ENCODE measurements around the gene SCAMP1. TPM values are rescaled to one million over a fixed set of nuclear protein-coding genes. Genes with fewer than 3 reads are reported as not detected.

Gene SCAMP1
- total and polyA plus RNA-seq, 2 of the 8 experiments (the other 6 are each of a cell fraction or from before 2014, with no cell fraction given): 18.6 to 55.9 TPM

GRCh38 chr5:78334811-78335210 is 25.6 kb upstream of the SCAMP1 start:
- H4K20me1 ChIP-seq (replicated peaks in 1 of 2; ENCODE audit: control insufficient read depth in 1 of 2, insufficient read depth in 2 of 2, low read length in 2 of 2): no peaks in the 10 kb centered on the region
- H2BK12ac ChIP-seq (ENCODE audit: low read depth, low read length): no peak overlapping the region
- no peaks in the 10 kb centered on the region for H3K79me2 ChIP-seq (ENCODE audit: control insufficient read depth in 1 of 2, insufficient read depth in 2 of 2, low read length in 2 of 2)
- no peak overlapping the region for H2AFZ ChIP-seq (ENCODE audit: low read length)
- no peak for TF ChIP-seq RXRA (IDR thresholded peaks at IDR 0.05; ENCODE audit: insufficient read depth, low read depth, low read length)
- TF ChIP-seq GABPA (IDR thresholded peaks at IDR 0.05; ENCODE audit: borderline replicate concordance, insufficient read depth, low read length): no peak
- TF ChIP-seq CREB1 (IDR thresholded peaks at IDR 0.05): no peak
- no peak for TF ChIP-seq HDAC2 (IDR thresholded peaks at IDR 0.05; ENCODE audit: borderline replicate concordance in 1 of 2, low read depth in 2 of 2, low read length in 2 of 2)
- no peak for TF ChIP-seq FOSL1 (IDR thresholded peaks at IDR 0.05; ENCODE audit: insufficient read depth, low read depth, low read length)
- no peak for TF ChIP-seq HDAC6 (IDR thresholded peaks at IDR 0.05; ENCODE audit: low read depth, low read length)
- TF ChIP-seq, protein P1, sequence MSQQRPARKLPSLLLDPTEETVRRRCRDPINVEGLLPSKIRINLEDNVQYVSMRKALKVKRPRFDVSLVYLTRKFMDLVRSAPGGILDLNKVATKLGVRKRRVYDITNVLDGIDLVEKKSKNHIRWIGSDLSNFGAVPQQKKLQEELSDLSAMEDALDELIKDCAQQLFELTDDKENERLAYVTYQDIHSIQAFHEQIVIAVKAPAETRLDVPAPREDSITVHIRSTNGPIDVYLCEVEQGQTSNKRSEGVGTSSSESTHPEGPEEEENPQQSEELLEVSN (IDR thresholded peaks at IDR 0.05): no peak
- no peak for TF ChIP-seq ASH2L (IDR thresholded peaks at IDR 0.05; ENCODE audit: low read length)
- TF ChIP-seq RBBP5 (IDR thresholded peaks at IDR 0.05; ENCODE audit: borderline replicate concordance, low read depth, low read length): no peak
- TF ChIP-seq BRCA1 (IDR thresholded peaks at IDR 0.05; ENCODE audit: low read depth, low read length): no peak
- no peak for TF ChIP-seq TBP (IDR thresholded peaks at IDR 0.05; ENCODE audit: low read depth, low read length)
- no peak for TF ChIP-seq SIX5 (IDR thresholded peaks at IDR 0.05; ENCODE audit: low read depth, low read length)
- TF ChIP-seq SRF (IDR thresholded peaks at IDR 0.05; ENCODE audit: low read depth, low read length): no peak
- TF ChIP-seq, protein P2, sequence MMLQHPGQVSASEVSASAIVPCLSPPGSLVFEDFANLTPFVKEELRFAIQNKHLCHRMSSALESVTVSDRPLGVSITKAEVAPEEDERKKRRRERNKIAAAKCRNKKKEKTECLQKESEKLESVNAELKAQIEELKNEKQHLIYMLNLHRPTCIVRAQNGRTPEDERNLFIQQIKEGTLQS (IDR thresholded peaks at IDR 0.05; ENCODE audit: insufficient read depth, low read depth, low read length): no peak
- no peak overlapping the region for H2BK120ac ChIP-seq (replicated peaks; ENCODE audit: low read depth, low read length)
- H3K4me1 ChIP-seq (replicated peaks in 1 of 4; ENCODE audit: control insufficient read depth in 3 of 4, insufficient read depth in 4 of 4, low read length in 3 of 4): no peaks in the 10 kb centered on the region
- no peak overlapping the region for H2BK15ac ChIP-seq (ENCODE audit: low read length)
- peaks cover 4 to 12% (median 7%) of the 10 kb centered on the region in 4 experiments; a peak in 5 of 7 replicates for H3K27me3 ChIP-seq (replicated peaks in 1 of 4; ENCODE audit: control insufficient read depth in 3 of 4, extremely low read depth in 1 of 4, insufficient read depth in 3 of 4, low read length in 3 of 4)
- no peaks in the 10 kb centered on the region for H3K9me3 ChIP-seq (ENCODE audit: insufficient read depth in 2 of 2, low read depth in 1 of 2, low read length in 1 of 2)
- ChIA-PET POLR2A (ENCODE audit: partially characterized antibody) (no interaction called here), CTCF (ENCODE audit: partially characterized antibody) (interaction anchor here (0.7 to 1.3 kb wide), 2 partner anchors 133 to 371 kb away, joined by 4 read pairs; no protein-coding TSS in a partner anchor)
- no peak overlapping the region for H4K8ac ChIP-seq (ENCODE audit: extremely low read depth, insufficient read depth, low read length)
- no peak overlapping the region for H3K9ac ChIP-seq (replicated peaks in 1 of 4; ENCODE audit: extremely low read depth in 1 of 4, low read depth in 3 of 4, low read length in 3 of 4)
- no peak overlapping the region for H3K18ac ChIP-seq (ENCODE audit: extremely low read depth, low read length)
- H3K14ac ChIP-seq (ENCODE audit: insufficient read length): peak overlapping the region; percentile 94
- H2BK20ac ChIP-seq (ENCODE audit: low read length): no peak overlapping the region
- no peak overlapping the region for H3K27ac ChIP-seq (ENCODE audit: low read depth, low read length)
- H3K4me3 ChIP-seq (ENCODE audit: extremely low read depth in 1 of 4, insufficient read depth in 2 of 4, low read depth in 3 of 4, low read length in 4 of 4): no peak overlapping the region
- no peaks in the 10 kb centered on the region for H3K79me1 ChIP-seq (ENCODE audit: low read depth, low read length)
- H2AK5ac ChIP-seq (ENCODE audit: low read depth, low read length): no peak overlapping the region
- FAIRE-seq: no peak
- H3K4me2 ChIP-seq (ENCODE audit: insufficient read depth in 1 of 2, low read depth in 2 of 2, low read length in 2 of 2): no peak overlapping the region
- H3K4ac ChIP-seq (replicated peaks; ENCODE audit: insufficient read length, low read depth, low read length): no peak overlapping the region
- no peak overlapping the region for H4K5ac ChIP-seq (ENCODE audit: insufficient read length, low read depth, low read length)
- DNase-seq (ENCODE audit: low read depth in 1 of 2, low spot score in 2 of 2): no peak
- H2BK5ac ChIP-seq (ENCODE audit: low read depth, low read length): no peak overlapping the region
- no peaks in the 10 kb centered on the region for H3K23me2 ChIP-seq (ENCODE audit: low read depth, low read length)
- no peak overlapping the region for H4K91ac ChIP-seq (replicated peaks; ENCODE audit: insufficient read length, low read length)
- WGBS, 2 experiments (ENCODE audit: extremely low coverage in 1 of 2, insufficient coverage in 1 of 2, insufficient read length in 1 of 2, insufficient replicate concordance in 2 of 2, low coverage in 1 of 2, low lambda C conversion rate in 2 of 2, missing lambda C conversion rate in 1 of 2): 70% methylated on average over 3 of the region's 3 CpGs; no CpG with 5 or more reads in 1 of the 2 experiments
- no peak overlapping the region for H3K56ac ChIP-seq (replicated peaks; ENCODE audit: insufficient read length, low read depth, low read length)
- no peaks in the 10 kb centered on the region for H3K36me3 ChIP-seq (ENCODE audit: control insufficient read depth in 2 of 4, insufficient read depth in 4 of 4, low read length in 3 of 4)
- no peak overlapping the region for H3K23ac ChIP-seq (ENCODE audit: insufficient read length)
